Skin epidermis (tissue), 12 donors: ENCODE results near the gene SLC7A14.

Experiments used
- H3K27ac ChIP-seq, 21 experiments: fragments of 200-600 bp; sonication (generic) in 11 of 21; one replicate each; pipeline ENCODE4 v1.5.0; 2020; ENCODE audit warnings: mild to moderate bottlenecking in 3 of 21, inconsistent platforms in 2 of 21, moderate library complexity in 2 of 21
- H3K4me3 ChIP-seq, 7 experiments: fragments of 200-600 bp; sonication (generic) in 2 of 7; one replicate each; pipeline ENCODE4 v1.5.0; 2020; ENCODE audit warnings: inconsistent platforms in 2 of 7, mild to moderate bottlenecking in 2 of 7, moderate library complexity in 1 of 7

SLC7A14 gene

DNA sequence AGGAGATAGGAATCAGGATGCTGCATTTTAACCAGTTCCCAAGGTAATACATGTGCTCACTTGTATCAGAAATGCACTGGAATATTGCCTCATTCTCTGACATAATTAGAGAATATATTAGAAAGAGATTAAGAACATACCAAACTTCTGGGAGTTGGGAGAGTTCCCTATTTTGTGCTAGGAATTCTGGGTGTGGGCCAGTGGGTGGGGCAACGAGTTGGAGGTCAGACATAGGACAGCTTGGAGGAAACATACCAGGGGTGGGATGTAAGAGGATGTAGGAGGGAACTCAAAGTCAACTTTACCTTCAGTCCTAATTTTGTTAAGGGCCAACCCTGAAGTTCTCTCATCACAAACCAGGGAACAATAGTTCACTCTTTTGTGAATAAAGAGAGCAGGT, 83.6 kb downstream of the SLC7A14 start:
- no peak overlapping the region for H3K27ac ChIP-seq
- H3K4me3 ChIP-seq, result no peak overlapping the region

DNA sequence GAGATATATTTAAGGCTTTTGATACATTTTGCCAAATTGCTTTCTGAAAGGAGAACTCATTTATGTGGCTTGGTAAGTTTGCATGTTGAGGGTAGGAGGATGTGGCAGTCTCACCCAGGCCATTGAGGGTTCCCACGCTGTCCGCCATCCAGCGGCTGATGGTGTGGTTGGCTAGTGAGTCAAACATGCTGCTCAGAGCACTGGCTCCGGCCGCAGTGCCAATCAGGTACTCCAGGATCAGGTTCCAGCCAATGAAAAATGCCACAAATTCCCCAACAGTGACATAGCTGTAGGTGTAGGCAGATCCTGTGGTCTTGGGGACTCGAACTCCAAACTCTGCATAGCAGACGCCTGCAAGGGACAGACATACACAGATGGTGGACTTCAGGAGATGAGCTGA, 84.9 kb downstream of the SLC7A14 start:
- H3K4me3 ChIP-seq, result no peak overlapping the region
- no peak overlapping the region for H3K27ac ChIP-seq

DNA sequence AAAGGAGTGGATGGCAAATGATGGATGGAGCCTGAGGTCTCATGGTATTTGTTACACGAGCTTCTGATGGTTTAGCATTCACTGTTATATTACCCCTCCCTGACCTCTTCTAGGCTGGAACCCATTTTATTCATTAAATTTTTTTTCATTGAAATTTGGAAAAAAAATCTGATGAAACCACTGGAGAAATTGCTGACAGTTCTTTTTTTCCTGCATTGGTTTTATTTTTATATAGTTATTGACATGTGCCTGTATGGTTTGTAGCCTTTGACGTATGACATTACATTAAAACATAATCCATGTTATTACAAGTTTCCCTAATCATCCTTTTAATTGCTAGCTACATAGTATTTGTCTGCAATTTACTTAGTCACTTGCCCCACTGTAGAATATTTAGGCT, 85.4 kb downstream of the SLC7A14 start:
- H3K27ac ChIP-seq, result no peak overlapping the region

DNA sequence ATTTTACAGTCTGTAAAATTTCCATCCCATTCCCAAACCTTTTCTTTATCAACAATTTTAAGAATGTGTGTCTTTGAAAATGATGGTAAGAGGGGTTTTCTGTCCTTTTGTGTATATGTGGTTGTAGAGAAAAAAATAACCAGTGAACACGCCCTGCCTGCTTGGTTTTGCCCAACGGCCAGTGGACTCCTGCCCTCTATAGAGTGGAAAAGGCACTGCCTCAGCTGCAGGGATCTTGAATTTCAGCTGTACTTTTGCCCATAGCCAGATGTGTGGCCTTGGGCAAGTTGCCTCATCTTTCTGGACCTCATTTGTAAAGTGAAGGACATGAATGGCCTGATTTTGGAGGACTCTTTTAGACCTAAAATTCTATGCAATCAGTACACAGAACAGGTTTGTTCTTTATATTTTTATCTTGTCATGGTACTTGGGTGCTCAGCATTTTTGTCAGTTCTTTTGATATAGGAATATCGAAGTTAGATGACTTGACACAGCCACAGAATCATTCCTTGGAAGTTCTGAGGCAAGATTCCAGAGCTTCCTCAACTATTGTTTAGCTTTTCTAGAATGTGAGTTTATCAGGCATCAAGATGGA, 86.2 kb downstream of the SLC7A14 start:
- Histone ChIP-seq H3K4me3 (no peak overlapping the region), H3K27ac (no peak overlapping the region)

More for the DNA sequence above, 85.4 kb downstream of the SLC7A14 start:
- H3K4me3 ChIP-seq, result no peak overlapping the region

DNA sequence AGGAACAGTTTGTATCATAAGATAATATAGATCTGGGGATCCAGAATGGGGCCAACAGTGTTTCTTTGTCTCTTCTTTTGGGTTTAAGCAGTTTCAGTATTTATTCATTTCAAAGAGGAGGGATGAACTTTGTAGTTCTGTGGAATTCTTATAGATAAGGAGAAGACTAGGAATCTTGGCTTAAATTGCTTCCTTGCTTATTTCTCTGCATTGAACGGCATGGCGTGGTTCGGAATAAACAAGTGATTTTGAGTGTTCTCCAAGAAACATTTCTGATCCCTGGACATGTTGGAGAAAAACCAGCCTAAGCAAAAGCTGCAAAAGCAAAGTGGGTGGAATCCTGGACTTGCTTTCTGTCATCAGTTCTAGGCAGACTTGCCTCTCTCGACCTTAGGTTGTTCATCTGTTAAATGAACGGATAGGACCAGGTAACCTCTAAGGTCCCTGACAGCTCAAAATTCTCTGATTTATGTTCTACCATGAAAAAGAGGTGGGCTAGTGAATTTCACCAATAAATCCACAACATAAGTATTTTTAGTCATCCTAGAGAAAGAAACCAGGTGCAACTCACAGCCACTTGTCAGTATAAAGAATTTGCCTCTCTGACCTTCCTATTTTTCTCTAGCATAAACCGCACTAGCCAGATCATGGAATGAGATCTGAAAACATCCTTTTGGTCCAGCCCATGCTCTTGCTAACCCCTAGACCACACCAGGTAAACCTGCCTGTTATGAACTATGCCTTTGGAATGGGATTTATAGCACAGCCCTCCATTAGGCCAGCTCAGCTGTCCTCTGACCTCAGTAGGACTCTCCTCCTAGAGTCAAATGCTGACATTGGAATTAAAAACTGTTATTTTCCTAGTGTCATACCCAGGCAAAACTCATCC, 88.4 kb downstream of the SLC7A14 start:
- no peak overlapping the region for H3K4me3 ChIP-seq
- no peak overlapping the region for H3K27ac ChIP-seq

DNA sequence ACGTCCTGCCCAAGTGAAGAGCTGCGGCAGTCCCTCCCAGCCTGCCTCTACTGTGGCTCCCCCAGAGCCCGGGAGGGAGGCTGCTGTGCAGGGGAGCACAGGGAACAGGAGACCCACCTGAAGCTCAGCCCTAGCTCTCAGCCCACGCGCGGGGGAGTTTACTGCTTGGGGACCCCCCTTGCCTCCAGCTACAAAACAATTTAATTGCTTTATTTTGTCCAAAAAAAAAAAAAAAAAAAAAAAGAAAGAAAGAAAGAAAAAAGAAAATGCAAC, 89.1 kb downstream of the SLC7A14 start:
- H3K4me3 ChIP-seq, result no peak overlapping the region
- no peak overlapping the region for H3K27ac ChIP-seq

DNA sequence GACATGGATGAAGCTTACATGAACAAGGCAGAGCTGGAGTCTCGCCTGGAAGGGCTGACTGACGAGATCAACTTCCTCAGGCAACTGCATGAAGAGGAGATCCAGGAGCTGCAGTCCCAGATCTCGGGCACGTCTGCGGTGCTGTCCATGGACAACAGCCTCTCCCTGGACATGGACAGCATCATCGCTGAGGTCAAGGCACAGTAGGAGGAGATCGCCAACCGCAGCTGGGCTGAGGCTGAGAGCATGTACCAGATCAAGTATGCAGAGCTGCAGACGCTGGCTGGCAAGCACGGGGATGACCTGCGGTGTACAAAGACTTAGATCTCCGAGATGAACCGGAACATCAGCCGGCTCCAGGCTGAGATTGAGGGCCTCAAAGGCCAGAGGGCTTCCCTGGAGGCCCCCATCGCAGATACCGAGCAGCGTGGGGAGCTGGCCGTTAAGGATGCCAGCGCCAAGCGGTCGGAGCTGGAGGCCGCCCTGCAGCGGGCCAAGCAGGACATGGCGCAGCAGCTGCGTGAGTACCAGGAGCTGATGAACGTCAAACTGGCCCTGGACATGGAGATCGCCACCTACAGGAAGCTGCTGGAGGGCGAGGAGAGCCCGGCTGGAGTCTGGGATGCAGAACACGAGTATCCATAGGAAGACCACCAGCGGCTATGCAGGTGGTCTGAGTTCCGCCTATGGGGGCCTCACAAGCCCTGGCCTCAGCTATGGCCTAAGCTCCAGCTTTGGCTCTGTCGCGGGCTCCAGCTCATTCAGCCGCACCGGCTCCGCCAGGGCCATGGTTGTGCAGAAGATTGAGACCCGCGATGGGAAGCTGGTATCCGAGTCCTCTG, 89.6 kb downstream of the SLC7A14 start:
- H3K27ac ChIP-seq, result no peak overlapping the region

DNA sequence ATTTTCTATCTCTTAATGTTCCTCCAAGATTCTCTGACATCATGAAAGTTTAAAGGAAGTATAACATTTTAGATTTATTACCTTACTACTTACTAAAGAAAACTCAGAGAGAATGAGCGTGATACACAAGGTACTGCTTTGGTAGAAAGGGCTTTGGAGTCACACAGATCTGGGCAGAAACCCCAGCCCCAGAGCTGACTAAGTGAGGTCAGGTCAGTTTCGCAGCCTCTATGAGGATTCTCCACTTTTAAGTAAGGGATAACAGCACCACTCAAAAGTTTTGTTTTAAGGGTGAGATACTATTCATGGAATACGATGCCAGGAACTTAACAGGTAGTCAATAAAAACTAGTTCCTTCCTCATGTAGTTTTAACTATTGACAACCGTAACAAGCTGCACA, 91.1 kb downstream of the SLC7A14 start:
- Histone ChIP-seq H3K4me3 (no peak overlapping the region), H3K27ac (no peak overlapping the region)

More for the DNA sequence above, 89.6 kb downstream of the SLC7A14 start:
- H3K4me3 ChIP-seq, result no peak overlapping the region

DNA sequence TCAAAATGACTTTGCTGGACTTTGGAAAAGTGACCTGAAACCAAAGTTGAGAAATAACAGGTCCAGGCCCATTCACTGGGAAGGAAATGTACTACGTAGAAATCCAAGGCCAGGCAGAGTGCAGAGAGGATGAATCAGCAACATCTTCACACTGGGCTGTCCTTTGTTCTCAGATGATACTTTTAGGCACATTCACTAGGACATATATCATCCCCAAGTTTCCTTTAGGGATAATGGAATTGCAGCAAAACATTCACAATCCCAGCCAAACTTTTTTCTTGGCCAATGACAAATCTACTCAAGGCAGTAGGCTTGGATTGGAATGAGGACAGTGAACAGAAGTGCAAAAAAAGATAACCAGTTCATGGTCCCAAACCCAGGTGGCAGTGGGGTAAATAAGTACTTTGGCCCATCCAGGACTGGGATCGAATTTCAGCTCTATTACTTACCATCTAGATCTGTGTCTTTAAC, 92.1 kb downstream of the SLC7A14 start:
- Histone ChIP-seq H3K4me3 (no peak overlapping the region), H3K27ac (no peak overlapping the region)

DNA sequence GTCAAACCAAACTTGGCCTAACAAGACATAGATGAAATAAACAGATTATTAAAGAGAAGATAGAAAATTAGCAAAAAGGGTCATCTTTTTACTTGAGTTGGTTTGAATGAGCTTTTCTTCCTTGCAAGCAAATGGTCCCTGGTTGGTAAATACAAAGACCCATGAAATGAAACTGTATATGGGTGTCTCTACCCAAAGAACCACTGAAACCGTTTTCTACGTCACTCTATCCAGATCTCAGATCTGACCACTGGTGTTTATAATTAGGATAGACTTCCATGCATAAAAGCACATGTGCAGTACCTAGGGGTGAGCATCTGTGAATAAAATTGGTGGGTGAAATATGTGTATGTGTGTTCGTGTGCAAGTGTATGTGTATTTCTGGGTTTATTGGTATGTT, 94.0 kb downstream of the SLC7A14 start:
- Histone ChIP-seq H3K4me3 (no peak overlapping the region), H3K27ac (no peak overlapping the region)

DNA sequence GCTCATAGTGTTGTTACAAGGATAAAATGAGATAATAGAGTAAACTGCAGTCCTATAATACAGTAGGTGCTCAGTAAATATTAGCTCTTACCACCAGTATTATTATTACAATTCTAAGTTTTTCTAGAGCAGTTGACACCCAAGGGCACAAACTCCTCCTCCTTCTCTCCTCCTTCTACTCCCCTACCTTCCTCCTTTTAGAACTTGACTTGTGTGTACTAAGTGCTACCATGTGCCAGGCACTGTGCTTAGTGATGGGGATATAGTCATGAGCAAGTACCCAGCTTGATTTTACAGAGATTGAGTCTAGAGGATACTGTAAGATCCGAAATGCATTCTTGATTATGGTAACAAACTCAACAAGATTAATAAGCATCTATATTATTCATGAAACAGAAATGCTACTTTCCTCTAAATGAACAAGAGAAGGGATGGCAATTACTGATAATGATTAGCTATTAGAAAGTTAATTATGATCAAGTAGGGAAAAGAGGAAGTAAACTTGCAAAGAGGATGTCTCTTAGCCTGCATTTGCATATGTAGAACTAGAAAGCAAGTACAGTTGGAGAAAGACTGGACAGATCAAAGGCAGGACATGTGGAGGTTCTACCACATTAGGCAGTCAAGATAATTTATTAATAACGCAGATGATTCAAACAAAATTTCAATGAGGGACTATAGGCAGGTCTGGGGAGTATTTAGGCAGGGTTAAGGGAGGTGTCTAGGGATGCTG, 94.9 kb downstream of the SLC7A14 start:
- Histone ChIP-seq H3K4me3 (no peak overlapping the region), H3K27ac (no peak overlapping the region)

DNA sequence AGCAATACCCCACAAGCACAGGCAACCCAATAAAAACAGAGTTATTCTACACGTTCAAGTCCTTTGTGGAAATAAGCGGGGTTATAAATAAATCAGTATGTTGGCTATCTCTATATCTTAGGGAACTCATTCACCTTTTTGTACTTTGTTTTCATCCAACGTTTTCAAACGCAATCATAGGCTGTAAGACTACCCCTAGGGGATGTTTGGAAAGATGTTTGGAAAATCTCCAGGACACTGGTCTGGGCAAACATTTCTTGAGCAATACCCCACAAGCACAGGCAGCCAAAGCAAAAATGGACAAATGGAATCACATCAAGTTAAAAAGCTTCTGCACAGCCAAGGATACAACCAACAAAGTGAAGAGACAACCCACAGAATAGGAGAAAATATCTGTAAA, 97.1 kb downstream of the SLC7A14 start:
- Histone ChIP-seq H3K4me3 (no peak overlapping the region), H3K27ac (no peak overlapping the region)

DNA sequence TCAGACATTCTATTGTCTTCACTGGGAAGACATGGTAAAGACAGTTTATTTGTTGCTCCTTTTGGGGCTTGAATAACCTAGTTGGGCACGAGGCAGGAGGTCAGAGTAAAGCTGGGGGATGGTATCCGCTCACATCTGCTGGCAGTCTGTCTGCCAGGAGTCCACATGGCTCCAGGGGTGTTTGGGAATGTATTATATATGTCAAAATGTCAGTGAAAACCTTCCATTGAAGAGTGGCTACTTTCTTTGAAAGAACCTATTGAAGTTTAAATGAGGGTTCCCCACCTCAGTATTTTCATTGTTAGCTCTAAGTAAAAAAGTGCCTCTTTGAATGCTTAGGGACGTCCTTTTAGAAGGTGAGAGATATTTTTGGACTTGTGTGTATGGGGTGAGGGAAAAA, 98.8 kb downstream of the SLC7A14 start:
- Histone ChIP-seq H3K4me3 (no peak overlapping the region), H3K27ac (no peak overlapping the region)

DNA sequence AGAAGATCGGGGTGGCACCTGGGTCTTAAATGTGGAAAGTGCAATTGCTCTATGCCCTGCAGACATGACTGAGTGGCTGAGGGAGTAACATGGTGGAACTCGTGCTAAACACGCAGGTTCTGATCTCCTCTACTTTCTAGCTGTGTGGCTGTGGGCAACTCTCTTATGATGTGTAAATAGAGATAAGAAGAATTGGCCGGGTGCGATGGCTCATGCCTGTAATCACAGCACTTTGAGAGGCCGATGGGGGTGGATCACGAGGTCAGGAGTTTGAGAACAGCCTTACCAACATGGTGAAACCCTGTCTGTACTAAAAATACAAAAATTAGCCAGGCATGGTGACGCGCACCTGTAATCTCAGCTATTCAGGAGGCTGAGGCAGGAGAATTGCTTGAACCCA, 99.5 kb downstream of the SLC7A14 start:
- H3K4me3 ChIP-seq, result no peak overlapping the region
- H3K27ac ChIP-seq, result no peak overlapping the region

DNA sequence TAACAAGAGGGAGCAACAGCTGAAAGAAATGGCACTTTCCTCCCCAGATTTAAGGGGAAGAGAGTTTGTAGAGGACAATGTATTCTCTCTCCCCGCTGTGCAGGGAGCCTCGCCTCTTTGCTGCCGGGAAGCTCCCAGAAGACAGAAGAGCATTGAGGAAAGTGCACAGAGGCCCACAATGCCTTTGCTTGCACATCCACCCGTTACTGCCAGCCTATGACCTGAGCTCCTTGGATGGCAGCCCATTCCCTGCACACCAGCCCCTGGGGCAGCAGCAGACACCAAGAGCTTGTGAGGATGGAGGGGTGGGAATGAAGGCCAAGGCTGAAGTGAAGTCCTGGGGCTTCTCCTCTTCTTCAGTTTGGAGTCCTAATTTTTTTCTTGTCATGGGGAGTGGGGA, 100.2 kb downstream of the SLC7A14 start:
- no peak overlapping the region for H3K4me3 ChIP-seq
- H3K27ac ChIP-seq, result no peak overlapping the region

DNA sequence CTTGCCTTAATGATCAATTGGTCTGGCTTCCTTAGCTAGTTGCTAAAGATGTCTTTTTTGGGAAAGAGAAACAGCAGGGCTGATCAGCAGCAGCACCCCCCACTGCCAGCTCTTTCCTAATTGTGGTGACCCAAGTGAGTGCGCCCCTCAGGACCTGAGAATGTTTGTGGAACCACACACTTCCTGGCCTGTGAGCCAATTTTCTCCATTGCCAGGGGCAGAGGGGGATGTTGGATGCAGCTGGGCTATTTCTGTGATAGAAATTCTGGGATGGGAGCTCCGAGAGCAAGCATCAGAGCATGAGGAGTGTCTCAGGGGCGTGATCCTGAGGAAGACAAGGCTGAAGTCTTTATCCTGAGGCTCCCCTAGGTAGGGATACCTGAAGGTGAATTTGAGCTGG, 100.6 kb downstream of the SLC7A14 start:
- Histone ChIP-seq H3K4me3 (no peak overlapping the region), H3K27ac (no peak overlapping the region)

DNA sequence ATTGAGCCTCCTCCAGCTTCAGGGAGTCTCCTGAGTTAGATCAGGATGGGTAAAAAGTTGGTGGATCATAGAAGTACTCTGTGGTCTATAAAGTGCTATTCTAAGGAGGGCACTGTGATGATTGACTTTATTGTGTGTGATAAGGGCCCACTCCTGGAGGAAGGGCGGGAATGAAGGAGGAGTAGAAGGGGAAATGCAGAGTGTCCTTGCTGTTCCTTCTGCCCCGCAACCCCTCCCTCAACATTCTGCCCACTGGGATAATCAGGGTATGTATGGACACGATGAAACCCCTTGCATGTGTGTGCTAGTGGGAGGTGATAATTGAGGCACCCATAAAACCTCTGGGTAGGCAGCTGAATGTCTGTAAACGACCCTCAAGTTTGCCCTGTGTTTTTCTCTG, 101.0 kb downstream of the SLC7A14 start:
- Histone ChIP-seq H3K27ac (no peak overlapping the region), H3K4me3 (no peak overlapping the region)

DNA sequence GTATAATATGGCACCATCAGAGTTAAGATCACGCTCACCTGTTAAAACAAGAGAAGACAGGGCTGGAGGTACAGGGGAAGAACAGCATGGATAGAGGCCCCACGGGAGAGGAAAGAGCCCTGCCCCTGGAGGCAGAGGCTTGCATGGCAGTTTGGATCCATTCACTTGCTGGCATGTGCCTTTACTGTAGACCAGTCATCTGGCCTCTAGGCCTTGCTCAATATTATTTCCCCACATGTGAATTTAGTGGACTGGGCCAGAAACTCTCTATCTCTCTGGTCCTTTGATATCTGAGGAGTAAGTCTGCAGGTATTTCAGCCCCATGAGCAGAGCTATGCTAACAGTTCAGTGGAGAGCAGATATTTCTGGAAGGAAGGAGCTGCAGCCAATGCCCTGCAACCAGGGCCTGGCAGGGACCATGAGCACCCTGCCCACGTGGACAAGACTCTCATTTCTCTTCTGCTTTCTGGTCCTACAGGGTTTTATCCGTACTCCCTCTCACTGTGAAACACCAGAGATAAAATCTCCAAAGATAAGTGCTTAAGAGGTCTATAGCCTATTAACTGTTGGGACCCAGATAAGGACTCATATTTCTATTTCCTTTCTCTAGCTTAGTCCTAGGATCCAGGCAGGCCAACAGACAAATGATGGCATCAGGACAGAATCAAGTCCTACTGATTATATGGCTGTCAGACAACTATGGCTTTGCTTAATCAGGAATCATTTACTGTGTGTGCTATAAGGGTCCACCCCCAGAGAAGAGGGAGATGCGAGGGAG, 102.2 kb downstream of the SLC7A14 start:
- no peak overlapping the region for H3K27ac ChIP-seq
- H3K4me3 ChIP-seq, result no peak overlapping the region

DNA sequence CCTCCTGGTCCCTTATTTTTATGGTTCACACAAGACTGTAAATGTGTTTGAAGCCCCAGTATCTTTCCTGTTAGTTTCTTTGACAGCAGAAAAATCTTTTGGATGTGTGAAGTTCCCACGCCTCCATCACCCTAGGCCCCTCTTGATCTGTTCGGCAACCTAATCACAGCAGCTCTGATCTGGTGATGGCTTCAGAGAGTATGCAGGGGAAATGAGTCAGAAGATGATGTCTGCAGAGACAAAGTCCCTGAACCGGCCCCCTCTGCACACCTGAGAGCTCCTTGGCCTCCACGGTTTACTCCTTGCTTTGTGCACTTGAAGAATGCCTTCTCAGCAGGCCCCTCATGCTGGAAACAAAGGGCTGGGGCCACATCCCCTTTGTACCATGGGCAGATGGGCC, 103.7 kb downstream of the SLC7A14 start:
- no peak overlapping the region for H3K4me3 ChIP-seq

More for the DNA sequence above, 103.7 kb downstream of the SLC7A14 start:
- H3K27ac ChIP-seq, result no peak overlapping the region
